ENCODE data around the gene CFAP74.

Gene CFAP74

GRCh38 chr1:1916851-1917251 is 86.7 kb downstream of the CFAP74 start:
- TF ChIP-seq CTCF (IDR thresholded peaks at IDR 0.05), result no peak

DNA sequence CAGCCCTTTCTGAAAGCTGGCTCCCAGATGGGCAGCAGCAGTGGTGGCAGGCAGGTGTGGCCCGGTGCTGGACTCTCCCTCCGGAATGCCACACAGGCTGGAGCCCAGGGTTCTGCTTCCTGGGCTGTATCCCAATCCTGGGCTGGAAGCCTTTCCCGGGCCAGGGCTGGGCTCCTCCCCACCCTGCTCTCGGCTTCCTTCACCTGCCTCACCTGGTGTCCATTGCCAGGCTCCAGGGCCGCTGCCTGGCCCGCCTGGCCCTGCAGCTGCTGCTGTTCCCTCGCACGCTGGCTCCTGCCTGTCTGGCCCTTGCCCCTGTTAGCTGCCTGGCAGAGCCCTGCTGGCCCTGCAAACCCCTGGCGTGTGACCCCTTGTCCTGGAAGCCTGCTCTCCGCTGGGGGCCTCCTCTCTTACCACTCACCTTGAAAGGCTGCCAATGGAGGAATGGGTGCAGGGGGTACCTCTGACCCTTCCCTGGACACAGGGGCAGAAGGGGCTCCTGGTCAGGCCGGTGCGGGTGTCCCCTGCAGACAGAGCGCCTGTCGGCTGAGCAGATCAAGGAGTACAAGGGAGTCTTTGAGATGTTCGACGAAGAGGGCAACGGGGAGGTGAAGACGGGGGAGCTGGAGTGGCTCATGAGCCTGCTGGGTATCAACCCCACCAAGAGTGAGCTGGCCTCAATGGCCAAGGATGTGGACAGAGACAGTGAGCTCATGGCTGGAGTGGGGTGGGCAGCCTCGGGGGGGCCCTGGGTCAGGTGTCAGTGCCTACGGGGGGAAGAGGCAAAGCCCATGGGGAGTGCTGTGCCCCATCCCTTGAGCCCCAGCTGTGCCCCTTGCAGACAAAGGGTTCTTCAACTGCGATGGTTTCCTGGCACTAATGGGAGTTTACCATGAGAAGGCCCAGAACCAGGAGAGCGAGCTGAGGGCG is 87.4 kb downstream of the CFAP74 start:
- no peak for TF ChIP-seq CTCF (IDR thresholded peaks at IDR 0.05)

- no peak for TF ChIP-seq CTCF (IDR thresholded peaks at IDR 0.05)
Observed at GRCh38 chr1:1914971-1915692, 88.5 kb downstream of the CFAP74 start, which contains the start of gene CALML6. TSS of gene CALML6 (plus strand) at chr1:1915260. CDS start at chr1:1915281, 21 bp downstream.

- TF ChIP-seq CTCF (IDR thresholded peaks at IDR 0.05), result no peak
Observed at GRCh38 chr1:1914101-1914970, 89.2 kb downstream of the CFAP74 start.

DNA sequence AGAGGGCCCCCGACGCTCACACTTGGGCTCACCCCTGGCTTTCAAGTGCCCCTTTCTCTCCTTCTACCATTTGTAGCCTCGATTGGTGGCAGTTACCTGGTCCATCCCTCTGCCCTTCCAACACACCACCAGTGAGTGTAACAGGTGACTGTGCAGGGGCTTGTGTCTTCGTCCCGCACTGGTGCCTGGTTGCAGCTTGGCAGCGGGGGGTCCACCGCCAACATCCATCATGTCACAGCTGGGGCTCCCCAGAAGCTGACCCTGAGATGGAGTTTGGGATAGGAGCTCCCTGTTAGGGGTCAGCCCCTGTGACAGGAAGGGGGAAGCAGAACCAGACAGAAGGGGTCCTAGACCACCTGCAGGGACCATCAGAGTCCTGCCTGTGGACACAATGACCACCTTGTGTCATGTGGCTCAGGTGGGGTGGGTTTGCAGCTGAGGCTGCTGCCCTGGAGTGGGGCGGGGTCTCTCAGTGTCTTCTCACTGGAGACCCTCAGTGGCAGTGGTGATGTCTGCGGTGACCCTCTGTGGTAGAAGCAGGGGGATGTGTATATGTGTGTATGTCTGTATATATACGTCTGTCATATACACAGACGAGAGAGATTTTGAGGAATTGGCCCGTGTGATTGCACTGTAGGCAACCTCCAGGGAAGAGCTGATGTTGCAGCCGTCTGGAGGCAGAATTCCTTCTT is 92.1 kb downstream of the CFAP74 start:
- TF ChIP-seq CTCF (IDR thresholded peaks at IDR 0.05), result no peak

DNA sequence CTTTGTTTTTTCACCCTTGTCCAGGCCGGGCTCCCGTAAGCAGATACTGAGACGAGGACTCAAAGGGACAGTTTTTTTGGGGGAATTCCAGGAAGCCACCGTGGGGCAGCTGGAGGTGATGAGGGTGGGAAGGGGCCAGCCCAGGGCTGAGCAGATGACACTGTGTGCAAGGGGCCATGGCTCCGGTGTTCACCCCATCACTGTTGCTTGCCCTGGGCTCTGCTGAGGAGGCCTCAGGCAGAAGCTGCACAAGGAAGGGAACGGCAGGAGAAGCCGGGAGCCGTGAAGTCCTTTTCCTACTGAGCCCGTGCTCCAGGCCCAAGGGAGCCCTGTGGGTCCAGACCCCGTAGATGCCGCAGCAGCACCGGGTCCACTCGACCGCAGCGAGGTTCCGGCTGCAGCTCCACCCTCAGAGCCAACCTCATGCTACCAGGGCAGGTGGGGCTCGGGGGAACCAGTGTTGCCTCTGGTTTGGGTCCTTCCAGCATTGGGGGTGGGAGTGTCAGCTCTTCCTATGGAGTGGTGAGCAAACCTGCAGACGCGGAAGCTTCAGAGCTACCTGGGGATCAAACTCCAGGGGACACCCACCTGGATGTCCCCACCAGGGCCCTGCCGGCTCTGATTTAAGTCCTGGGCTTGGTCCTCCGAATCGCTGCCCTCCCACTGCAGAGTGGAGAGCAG is 92.8 kb downstream of the CFAP74 start:
- TF ChIP-seq CTCF (IDR thresholded peaks at IDR 0.05), result no peak

Data from LNCAP (cell line).